Measurements from ENCODE around the gene IL1RL1.

- no peak for TF ChIP-seq POLR2A (IDR thresholded peaks at IDR 0.05)
- TF ChIP-seq CTCF (IDR thresholded peaks at IDR 0.05), result no peak
Observed at GRCh38 chr2:102386004-102386403, 74.6 kb downstream of the IL1RL1 start.

Data from Peyer's patch (tissue), 4 donors.